HepG2 (cell line): Measurements from ENCODE around the gene ACSM3. TPM values are rescaled to one million over a fixed set of nuclear protein-coding genes. Genes with fewer than 3 reads are reported as not detected.

Source experiments
- ERF ChIP-seq: IDR thresholded peaks from 2 replicates; pipeline ENCODE4 v1.6.1; 2018; ENCODE audit warnings: missing biosample characterization, missing genetic modification reagents
- KDM6A ChIP-seq: IDR thresholded peaks from 2 replicates; pipeline ENCODE4 v1.6.1; 2016; ENCODE audit warnings: low read depth
- SIX4 ChIP-seq: sonication (generic); formaldehyde crosslinking; IDR thresholded peaks from 2 replicates; pipeline ENCODE4 v1.4.0; 2020; ENCODE audit warnings: missing genetic modification reagents
- SRF ChIP-seq: IDR thresholded peaks from 2 replicates; pipeline ENCODE4 v1.6.1; 2011; ENCODE audit warnings: mild to moderate bottlenecking, low read depth, low read length, moderate library complexity
- TAF1 ChIP-seq: sonication (generic); formaldehyde crosslinking; IDR thresholded peaks from 2 replicates; pipeline ENCODE4 v1.4.0; 2020; ENCODE audit warnings: missing genetic modification reagents
- ZBTB20 ChIP-seq: sonication (generic); formaldehyde crosslinking; IDR thresholded peaks from 2 replicates; pipeline ENCODE4 v1.8.1; 2023; ENCODE audit warnings: missing genetic modification reagents, low read depth, mild to moderate bottlenecking, borderline replicate concordance
- ZFP36 ChIP-seq: fragments of 150-350 bp; IDR thresholded peaks from 2 replicates; pipeline ENCODE4 v1.6.1; 2018; ENCODE audit warnings: borderline replicate concordance, low read length, low read depth; ENCODE audit not compliant: partially characterized antibody
- ZNF407 ChIP-seq: sonication (generic); formaldehyde crosslinking; IDR thresholded peaks from one replicate; pipeline ENCODE4 v1.5.1; 2020; ENCODE audit warnings: mild to moderate bottlenecking, missing genetic modification reagents; ENCODE audit errors: not compliant biosample characterization
- ZNF567 ChIP-seq: sonication (generic); formaldehyde crosslinking; IDR thresholded peaks from 2 replicates; pipeline ENCODE4 v1.8.1; 2023; ENCODE audit warnings: mild to moderate bottlenecking, missing genetic modification reagents, borderline replicate concordance
- ZNF709 ChIP-seq: sonication (generic); formaldehyde crosslinking; IDR thresholded peaks from 2 replicates; pipeline ENCODE4 v1.5.0; 2020; ENCODE audit warnings: mild to moderate bottlenecking, missing genetic modification reagents
- ZNF740 ChIP-seq: sonication (generic); formaldehyde crosslinking; IDR thresholded peaks from 2 replicates; pipeline ENCODE4 v1.4.0; 2020; ENCODE audit warnings: missing genetic modification reagents
- polyA plus RNA-seq, 8 experiments: library from polyadenylated mRNA; depleted of rRNA in 3 of 8; stranded (reverse) in 7 of 8; unstranded in 1 of 8; fragments of >200 nt; fragmentation: Illumina TruSeq in 4 of 8; extraction: Trizol in 4 of 8; gene quantifications; 2 replicates each; pipeline versions ENCODE4 v1.2.1 to v1.2.3, GENCODE V29; 2011 to 2016; ENCODE audit warnings: low read depth in 4 of 8, missing spikeins in 1 of 8, mixed read lengths in 1 of 8; ENCODE audit not compliant: insufficient read depth in 1 of 8
- total RNA-seq, 5 experiments: library from RNA; depleted of rRNA; stranded (reverse); fragments of >200 nt; fragmentation: Illumina TruSeq; extraction: Trizol; gene quantifications; 2 replicates each; pipeline ENCODE4 v1.2.3, GENCODE V29; 2016; ENCODE audit warnings: low read depth in 1 of 5
- TF ChIP-seq, protein P1 (sequence below): sonication (generic); formaldehyde crosslinking; IDR thresholded peaks from 2 replicates; pipeline ENCODE4 v1.4.0; 2020; ENCODE audit warnings: low read depth, missing genetic modification reagents
- TF ChIP-seq, protein P2 (sequence below): sonication (generic); formaldehyde crosslinking; IDR thresholded peaks from 2 replicates; pipeline ENCODE4 v1.4.0; 2020; ENCODE audit warnings: missing genetic modification reagents, mild to moderate bottlenecking, borderline replicate concordance

The ACSM3 gene
- total and polyA plus RNA-seq, 2 of the 13 experiments (the other 11 are each of a cell fraction or from before 2014, with no cell fraction given), result 74.0 to 108 TPM

DNA sequence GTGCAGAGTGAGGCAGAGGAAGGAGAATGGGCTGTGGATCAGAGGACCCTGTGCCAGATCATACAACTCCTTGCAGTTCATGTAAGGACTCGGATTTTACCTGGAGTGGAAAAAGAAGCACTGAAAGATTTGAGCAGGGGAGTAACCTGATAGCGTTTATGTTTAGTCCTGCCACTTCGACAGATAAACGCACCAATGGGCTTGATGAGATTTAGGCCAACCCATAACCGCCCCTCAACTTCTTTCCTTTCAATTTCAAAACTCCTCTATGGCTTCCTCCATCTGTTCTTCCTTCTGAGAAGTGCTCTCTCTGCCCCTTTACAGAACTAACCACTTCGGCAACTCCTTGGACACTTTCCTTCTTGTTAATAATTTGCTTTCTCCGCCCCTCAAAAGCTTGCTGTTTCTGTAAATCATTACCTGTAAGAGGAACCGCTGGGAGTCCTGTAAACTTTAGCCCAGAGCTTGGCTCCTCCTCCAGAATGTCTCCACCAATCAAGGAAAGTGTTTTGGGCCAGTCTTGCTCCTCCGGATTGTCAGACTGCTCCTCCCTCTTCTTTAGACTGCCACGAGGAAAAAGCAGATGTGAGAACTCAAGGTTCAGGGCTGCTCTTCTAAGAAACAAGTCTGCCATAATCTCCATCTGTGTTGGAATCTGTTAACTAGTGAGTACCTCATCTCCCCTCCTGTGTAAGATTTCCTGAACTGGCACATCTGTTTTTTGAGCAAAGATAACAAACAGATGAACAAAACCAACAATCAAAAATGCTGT lies at the start of gene ACSM3 (continued):
- TF ChIP-seq, protein P1, sequence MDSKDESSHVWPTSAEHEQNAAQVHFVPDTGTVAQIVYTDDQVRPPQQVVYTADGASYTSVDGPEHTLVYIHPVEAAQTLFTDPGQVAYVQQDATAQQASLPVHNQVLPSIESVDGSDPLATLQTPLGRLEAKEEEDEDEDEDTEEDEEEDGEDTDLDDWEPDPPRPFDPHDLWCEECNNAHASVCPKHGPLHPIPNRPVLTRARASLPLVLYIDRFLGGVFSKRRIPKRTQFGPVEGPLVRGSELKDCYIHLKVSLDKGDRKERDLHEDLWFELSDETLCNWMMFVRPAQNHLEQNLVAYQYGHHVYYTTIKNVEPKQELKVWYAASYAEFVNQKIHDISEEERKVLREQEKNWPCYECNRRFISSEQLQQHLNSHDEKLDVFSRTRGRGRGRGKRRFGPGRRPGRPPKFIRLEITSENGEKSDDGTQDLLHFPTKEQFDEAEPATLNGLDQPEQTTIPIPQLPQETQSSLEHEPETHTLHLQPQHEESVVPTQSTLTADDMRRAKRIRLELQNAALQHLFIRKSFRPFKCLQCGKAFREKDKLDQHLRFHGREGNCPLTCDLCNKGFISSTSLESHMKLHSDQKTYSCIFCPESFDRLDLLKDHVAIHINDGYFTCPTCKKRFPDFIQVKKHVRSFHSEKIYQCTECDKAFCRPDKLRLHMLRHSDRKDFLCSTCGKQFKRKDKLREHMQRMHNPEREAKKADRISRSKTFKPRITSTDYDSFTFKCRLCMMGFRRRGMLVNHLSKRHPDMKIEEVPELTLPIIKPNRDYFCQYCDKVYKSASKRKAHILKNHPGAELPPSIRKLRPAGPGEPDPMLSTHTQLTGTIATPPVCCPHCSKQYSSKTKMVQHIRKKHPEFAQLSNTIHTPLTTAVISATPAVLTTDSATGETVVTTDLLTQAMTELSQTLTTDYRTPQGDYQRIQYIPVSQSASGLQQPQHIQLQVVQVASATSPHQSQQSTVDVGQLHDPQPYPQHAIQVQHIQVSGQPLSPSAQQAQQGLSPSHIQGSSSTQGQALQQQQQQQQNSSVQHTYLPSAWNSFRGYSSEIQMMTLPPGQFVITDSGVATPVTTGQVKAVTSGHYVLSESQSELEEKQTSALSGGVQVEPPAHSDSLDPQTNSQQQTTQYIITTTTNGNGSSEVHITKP (CRISPR knock-in tag), result peak; percentile 92
- TF ChIP-seq ZNF407, result no peak
- TF ChIP-seq ZBTB20, result peak; percentile 70; the same call in 1 of the 2 replicates
- TF ChIP-seq ERF (CRISPR knock-in tag), result no peak
- TF ChIP-seq ZFP36, result no peak
- TF ChIP-seq ZNF709 (CRISPR knock-in tag), result 0 out of 2 replicates have a peak, but pooled peaks have one; percentile 22
- TF ChIP-seq SRF, result 0 out of 2 replicates have a peak, but pooled peaks have one; percentile 3
- peak; percentile 33 for TF ChIP-seq TAF1 (CRISPR knock-in tag)
- TF ChIP-seq, protein P2, sequence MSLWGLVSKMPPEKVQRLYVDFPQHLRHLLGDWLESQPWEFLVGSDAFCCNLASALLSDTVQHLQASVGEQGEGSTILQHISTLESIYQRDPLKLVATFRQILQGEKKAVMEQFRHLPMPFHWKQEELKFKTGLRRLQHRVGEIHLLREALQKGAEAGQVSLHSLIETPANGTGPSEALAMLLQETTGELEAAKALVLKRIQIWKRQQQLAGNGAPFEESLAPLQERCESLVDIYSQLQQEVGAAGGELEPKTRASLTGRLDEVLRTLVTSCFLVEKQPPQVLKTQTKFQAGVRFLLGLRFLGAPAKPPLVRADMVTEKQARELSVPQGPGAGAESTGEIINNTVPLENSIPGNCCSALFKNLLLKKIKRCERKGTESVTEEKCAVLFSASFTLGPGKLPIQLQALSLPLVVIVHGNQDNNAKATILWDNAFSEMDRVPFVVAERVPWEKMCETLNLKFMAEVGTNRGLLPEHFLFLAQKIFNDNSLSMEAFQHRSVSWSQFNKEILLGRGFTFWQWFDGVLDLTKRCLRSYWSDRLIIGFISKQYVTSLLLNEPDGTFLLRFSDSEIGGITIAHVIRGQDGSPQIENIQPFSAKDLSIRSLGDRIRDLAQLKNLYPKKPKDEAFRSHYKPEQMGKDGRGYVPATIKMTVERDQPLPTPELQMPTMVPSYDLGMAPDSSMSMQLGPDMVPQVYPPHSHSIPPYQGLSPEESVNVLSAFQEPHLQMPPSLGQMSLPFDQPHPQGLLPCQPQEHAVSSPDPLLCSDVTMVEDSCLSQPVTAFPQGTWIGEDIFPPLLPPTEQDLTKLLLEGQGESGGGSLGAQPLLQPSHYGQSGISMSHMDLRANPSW (CRISPR knock-in tag), result 0 out of 2 replicates have a peak, but pooled peaks have one; percentile 42
- no peak for TF ChIP-seq ZNF567
- TF ChIP-seq ZNF740 (CRISPR knock-in tag), result no peak
- 0 out of 2 replicates have a peak, but pooled peaks have one; percentile 12 for TF ChIP-seq KDM6A (CRISPR knock-in tag)
- peak; percentile 6; the same call in 1 of the 2 replicates for TF ChIP-seq SIX4 (CRISPR knock-in tag)
